ENCODE data around the gene RDH13.

- TF ChIP-seq YY1 (IDR thresholded peaks at IDR 0.05; ENCODE audit: low read depth) (no peak), RAD21 (IDR thresholded peaks at IDR 0.05; ENCODE audit: low read depth) (no peak)
Observed at GRCh38 chr19:55070466-55071128, 7.6 kb upstream of the RDH13 start.
